Left cardiac atrium (tissue), 4 donors: Measurements from ENCODE around the gene TMEM178A. TPM values are rescaled to one million over a fixed set of nuclear protein-coding genes. Genes with fewer than 3 reads are reported as not detected.

ENCODE experiments used
- ATAC-seq, 2 donors: fragments of 200-7000 bp; cut with Tn5 transposase; one replicate each; pipeline ENCODE4 v1.9.1; 2020; ENCODE audit warnings: mild to moderate bottlenecking in 2 of 2, moderate library complexity in 2 of 2
- DNase-seq: peaks from one replicate; pipeline ENCODE4 v3.0.0-alpha.2; 2020
- intact Hi-C, 2 donors: fragments of 100-400 bp; cut with DNase I; formaldehyde crosslinking; loops; one replicate each; pipeline versions ENCODE4 v1.14.1 to v1.15.1; 2022 to 2023
- total RNA-seq, 2 donors: library from RNA; stranded (reverse); fragmentation: NEBNext Ultra II Directional; extraction: Animal tissue kit (Norgen Biotek cat#: 25700); gene quantifications; one replicate each; pipeline ENCODE4 v1.2.1, GENCODE V29; 2021
- donor health status: DM: no; HTN: yes; CAD: no.
- donor health status: DM: no; HTN: yes; CAD: no; lungs with severe emphysema.
- donor health status: DM: yes; HTN: yes; CAD: no.
- donor health status: Dilated cardiomyopathy.

The TMEM178A gene
- total RNA-seq, 2 donors from 2014 or later, result 2.0 to 5.4 TPM

DNA sequence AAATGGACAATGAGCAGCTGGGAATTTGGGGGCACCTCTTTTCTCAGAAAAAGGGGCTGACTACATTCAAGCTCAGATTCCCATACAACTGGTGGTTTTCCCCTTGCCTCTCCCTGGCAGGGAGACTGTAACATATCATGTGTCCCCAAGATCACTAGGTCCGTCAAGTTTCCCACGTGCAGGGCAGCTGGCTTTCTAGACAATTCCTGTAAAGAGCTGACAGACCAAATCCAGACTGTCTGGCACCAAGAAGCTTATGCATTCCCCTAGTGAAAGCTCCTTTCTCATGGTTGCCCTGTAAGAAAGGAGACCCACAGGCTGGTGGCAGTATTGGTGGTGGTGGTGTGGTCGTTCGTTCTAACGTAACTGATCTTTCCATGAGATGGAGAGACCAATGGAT lies 64.6 kb downstream of the TMEM178A start:
- intact Hi-C loops, result no loop called here
- no peak for ATAC-seq
- DNase-seq, result no peak

DNA sequence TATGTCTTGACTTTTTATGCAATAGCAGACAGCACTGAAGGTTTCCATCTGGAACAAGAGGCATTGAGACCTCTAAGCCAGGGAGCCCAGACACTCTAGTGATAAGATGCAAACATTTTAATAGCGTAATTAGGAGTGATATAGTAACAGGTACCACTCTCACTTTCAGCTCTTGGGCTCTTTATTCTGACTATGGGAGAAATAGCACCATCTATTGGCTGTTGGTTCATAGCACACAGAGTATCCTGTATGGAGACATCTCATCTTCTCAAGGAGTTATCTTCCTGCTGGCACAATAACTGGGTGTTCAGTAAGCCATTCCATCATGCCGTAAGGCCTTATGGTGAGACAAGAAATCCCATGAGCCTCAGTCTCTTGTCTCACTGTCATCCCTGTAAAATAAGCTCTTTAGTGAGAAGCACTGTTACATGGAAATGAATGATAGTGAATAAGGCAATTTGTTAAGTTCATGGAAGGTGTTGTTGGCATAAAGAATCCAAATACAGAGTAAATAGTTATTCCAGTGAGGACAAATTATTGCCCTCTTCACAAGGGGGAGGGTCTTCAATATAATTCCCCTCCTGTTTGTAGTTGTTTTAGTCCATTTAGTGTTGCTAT lies 65.1 kb downstream of the TMEM178A start:
- peak in 1 of 2 donors; percentile 50 for ATAC-seq
- DNase-seq, result no peak
- intact Hi-C loops, result no loop called here

DNA sequence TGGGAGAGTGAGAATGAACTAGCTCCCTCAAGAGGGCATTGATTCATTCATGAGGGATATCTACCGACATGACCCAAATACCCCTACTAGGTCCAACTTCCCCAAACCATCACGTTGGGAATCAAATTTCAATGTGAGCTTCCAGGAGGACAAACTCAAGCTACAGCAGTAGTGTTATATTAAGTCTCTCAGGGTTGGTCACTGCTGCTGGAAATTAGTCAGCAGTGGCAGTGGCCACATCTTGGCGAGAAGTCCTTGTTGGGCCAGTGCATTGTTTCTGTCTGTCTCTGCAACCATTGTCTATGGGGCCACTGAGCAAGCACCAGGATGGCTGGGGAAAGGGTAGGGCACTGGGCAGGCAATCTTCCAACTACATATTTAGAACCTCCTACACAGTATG lies 65.8 kb downstream of the TMEM178A start:
- intact Hi-C loops, result no loop called here
- ATAC-seq, result no peak
- no peak for DNase-seq

DNA sequence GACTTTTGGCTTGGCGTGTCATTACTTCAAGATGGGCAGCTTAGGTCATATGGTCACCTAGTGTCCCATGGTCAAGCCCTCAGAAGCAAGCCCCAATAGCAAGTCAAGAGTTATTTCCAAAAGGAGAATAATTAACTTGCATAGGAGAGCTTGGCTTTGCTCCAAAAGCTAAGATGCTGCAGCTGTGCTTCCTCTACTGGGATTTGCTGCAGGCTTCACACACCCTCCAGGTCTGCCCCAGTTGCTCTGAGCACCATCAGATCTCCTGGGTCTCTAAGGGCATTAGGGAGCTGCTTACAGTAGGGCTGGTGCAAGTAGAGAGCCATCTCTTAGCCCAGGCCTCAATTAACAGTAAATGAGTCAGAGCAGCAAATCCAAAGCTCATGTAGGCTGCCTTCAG lies 66.8 kb downstream of the TMEM178A start:
- intact Hi-C loops, result no loop called here
- DNase-seq, result no peak

DNA sequence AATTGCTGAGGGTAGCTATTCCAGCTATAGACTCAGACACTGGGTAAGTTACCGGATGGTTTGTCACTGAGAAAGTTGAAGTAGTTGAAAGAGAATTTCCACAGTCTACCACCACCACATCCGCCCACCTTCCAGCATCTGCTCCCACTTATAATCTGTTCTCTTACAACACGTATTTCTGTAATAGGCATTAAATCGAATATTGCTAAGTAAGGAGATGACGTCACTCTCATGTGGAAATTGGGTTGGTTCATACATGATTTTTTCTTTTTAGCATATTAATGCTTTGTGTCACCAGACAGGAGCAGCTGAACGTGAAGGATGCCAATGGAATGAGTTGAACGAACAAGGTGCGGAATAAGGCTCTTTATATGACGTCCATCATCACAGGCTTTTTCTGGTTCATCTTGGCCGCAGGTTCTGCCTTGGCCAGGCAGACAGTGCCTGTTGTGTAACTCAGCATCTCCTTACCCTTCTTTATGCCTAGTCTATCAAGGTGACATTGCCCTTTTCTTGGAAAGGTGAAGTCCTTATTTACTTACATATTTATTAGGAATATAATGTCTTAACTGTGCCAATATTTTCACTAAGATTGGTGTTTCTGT lies 67.5 kb downstream of the TMEM178A start:
- intact Hi-C loops, result no loop called here
- DNase-seq (no peak), ATAC-seq (no peak)

More for the DNA sequence above, 66.8 kb downstream of the TMEM178A start:
- no peak for ATAC-seq

DNA sequence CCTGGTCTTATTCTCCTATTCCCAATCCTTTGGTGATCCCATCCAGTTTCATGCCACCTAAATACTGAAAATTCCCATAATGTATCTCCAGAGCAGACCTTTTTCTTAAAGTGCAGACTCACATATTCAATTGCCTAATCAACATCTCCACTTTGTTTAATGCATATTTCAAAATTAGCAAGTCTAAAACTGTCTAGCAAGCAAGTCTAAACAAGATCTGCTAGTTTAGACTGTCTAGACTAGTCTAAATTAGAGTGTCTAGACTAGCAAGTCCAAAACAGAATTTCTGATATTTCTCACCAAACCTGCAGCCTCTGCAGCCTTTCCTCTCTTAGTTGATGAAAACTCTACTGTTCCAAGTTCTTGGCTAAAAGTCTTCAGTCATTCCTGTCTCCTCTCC lies 68.7 kb downstream of the TMEM178A start:
- ATAC-seq, result no peak
- DNase-seq, result no peak
- intact Hi-C loops, result no loop called here

DNA sequence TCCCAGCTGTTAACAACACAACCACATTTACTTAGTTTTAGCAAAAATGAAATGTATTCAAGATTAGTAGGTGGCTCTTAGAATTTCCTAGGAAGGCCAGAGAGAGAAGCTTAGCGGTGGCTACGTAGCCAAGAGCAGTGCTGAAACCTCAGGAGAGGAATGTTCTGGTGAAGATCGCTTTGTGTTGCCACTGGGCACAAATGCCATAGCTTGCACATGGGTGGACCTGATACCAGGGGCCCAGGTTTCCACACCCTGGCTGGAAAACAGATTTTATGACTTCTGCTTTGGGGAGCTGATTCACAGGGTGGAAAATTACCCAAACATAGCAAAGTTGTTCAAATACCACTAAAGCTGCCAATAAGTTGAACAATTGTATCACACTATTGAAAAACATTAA lies 69.9 kb downstream of the TMEM178A start:
- DNase-seq (no peak), ATAC-seq (no peak)
- intact Hi-C loops, result no loop called here

DNA sequence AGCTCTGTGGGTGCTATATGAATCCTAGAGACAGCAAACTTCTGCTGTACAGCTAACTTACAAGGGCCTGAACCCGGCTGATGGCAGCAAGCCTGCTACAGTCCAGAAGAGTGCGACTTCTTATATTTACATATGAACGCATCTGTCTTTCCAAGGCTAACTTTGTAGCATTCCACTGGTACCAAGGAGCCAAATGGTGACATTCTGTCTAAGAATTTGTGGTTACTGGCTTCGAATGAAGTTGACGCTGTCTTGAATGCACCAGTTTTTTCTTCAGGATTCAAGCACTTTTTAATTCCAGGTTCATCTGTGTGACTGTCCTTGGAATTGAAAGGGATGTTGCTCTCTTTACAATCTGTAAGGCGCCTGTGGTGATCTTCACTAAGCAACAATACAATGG lies 70.9 kb downstream of the TMEM178A start:
- ATAC-seq (peak in 1 of 2 donors; percentile 71), DNase-seq (no peak)
- intact Hi-C loops, result no loop called here

DNA sequence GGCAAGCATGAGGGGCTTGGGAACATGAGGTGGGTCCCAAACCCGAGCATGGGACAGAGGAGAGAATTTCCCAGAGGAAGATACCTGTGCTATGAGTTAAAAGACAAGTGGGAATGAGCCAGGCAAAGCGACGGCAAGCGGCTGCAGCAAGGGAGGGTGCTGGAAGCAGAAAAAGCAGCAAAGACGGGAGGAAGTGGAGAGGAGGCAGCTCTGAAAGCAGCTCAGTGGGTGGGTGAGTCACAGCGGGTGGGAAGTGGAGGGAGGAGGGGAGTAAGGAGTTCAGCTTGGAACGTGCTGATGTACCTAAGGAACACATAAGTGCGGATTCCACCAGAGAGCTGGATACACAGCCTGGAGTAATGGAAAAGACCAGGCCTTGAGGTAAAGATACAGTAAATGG lies 71.9 kb downstream of the TMEM178A start:
- peak; percentile 30 for DNase-seq
- peak; percentile 62 to 83 for ATAC-seq
- intact Hi-C loops, result no loop called here

DNA sequence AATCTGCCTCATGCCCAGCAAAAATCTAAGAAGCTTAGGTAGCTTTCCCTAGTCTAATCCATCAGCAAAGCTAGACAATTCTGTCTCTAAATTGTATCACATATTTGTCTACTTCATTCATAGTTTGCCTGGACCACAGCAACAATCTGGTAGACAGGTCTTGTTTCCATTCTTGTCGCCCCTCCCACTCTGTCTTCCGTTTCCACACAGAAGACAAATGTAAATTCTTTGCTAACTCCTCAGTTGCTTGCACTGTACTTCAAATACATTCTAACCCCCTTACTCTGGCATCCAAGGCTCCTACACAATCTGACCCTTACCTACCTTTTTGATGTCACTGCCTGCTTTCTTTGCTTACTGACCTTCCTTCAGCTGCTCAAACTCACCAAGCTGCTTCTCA lies 73.2 kb downstream of the TMEM178A start:
- ATAC-seq, result no peak
- intact Hi-C loops, result no loop called here

DNA sequence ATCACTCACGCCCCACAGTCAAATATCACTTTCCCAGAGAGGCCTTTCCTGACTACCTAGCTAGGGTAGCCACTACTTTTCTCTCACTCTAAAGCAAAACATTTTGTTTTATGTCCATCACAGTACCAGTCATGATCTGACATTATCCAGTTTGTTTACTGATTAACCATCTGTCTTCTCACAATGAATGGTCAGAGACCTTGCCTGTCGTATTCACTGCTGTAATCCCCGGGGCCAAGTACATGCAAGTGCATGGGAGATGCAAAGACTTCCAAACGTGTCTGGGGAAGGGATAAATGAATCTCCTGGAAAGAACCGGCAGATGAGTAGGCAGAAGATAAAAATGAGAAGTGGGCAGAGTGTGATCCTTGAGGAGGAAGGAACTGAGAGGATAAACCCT lies 73.7 kb downstream of the TMEM178A start:
- intact Hi-C loops, result no loop called here
- ATAC-seq, result no peak
- DNase-seq, result no peak

More for the DNA sequence above, 73.2 kb downstream of the TMEM178A start:
- DNase-seq, result no peak

DNA sequence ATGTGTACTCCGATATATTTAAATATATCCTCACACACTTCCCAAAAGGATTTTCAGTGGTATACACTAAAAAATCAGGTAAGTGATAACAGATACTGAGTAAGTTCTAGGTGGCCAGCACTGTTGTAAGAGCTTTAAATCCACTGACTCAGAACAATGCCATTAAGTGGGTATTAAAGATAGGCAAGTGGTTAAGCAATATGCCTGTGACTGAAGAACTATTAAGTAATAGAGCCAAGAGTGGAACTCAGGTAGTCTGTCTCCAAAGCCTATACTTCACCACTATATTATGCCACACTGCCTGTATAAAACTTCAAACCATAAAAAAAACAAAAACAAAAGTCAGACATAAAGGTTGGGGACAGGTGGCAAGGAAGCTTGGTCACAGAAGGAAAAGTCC lies 76.2 kb downstream of the TMEM178A start:
- intact Hi-C loops, result no loop called here
- peak in 1 of 2 donors; percentile 16 for ATAC-seq

DNA sequence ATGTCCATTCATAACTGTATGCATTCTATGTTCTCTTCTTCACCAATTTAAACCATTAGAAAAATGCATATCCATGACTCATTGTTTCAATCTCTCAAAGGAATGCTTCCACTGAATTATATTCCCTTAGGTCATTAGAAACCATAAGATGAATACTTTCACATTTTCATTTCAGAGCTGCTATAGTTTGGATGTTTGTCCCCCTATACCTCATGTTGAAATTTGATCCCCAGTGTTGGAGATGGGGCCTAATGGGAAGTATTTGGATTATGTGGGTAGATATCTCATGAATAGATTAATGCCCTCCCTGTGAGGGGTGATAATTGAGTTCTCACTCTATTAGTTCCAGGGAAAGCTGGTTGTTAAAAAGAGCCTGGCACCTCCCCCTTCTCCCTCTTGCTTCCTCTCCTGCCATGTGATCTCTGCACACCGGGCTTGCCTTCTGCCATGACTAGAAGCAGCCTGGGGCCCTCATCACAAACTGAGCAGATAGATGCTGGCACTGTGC lies 77.6 kb downstream of the TMEM178A start:
- ATAC-seq (no peak), DNase-seq (no peak)
- intact Hi-C loops, result no loop called here

More for the DNA sequence above, 76.2 kb downstream of the TMEM178A start:
- DNase-seq, result no peak

DNA sequence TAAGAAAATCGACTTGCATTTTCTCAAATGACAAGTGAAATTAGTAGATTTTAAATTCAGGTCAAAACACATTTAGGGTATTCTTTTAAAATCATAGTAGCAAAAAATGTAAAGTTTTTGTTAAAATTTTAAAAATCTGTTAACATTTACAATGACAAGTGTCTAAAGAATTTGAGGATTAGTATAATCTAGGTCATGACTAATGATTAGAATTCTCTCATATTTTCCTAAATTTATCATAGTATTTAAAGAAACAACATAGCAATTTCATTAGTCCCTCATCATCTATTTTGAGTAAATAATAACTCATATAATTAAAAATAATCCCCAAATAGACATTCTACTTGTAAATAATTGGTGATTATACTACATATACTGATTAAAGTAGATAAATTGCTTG lies 89.7 kb downstream of the TMEM178A start:
- intact Hi-C loops, result no loop called here
- ATAC-seq, result no peak
- no peak for DNase-seq

DNA sequence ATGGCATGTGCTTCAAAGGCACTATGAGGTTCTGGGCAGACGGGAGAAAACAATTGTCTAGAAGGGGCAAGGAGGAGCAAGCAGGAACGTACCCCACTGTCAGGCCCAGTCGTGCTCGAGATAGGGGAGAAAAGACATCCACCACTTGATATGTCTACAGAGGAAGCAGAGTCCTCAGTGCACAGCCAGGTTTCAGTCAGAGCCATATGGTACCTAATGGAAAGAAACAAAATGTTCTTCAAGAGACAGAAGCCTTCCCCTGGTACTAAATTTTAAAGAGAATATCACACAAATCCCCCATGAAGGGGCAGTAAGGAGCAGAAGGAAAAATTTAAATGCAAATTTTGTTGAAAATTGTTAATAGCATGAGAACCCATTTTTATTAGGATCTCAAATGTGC lies 91.4 kb downstream of the TMEM178A start:
- ATAC-seq (no peak), DNase-seq (no peak)
- intact Hi-C loops, result no loop called here

DNA sequence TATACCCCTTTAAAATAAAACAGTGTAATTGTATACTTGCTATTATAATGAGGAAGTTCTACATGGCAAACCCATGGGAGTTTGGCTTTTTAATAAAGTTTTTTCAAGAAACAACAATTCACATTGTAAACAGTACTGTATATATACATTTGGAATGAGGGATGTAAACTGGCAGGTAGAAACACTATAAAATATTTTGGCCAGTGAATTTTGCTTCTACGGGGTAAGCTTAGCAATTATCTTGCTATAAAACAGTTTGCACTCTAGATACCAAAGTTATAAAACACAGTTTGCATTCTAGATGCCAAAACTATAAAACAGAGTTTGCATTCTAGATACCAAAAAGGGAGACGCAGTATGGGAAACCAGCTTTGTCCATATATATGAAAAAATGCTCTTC lies 96.7 kb downstream of the TMEM178A start:
- no peak for ATAC-seq
- DNase-seq, result no peak
- intact Hi-C loops, result no loop called here

Other genes starting within 250 kb of the TMEM178A start
- gene MAP4K3, start 228.6 kb upstream of the TMEM178A start, total RNA-seq, result 10 to 100 TPM; 28.0 to 31.2 TPM
- gene THUMPD2, start 113.3 kb downstream of the TMEM178A start, total RNA-seq, result 1 to 10 TPM; 8.5 to 8.7 TPM